RWPE1 (cell line): ENCODE results near the gene TMOD2.
A peak's percentile ranks its signal among the peaks of the same experiment; 100 is the strongest.

Source experiments
- CTCF ChIA-PET: fragments of 350-600 bp; sonication (Branson Sonifier 250); formaldehyde crosslinking; extraction: SDS; loops from one replicate; lab custom pipeline; 2021; lab: Yijun Ruan, JAX
- POLR2A ChIA-PET: fragments of 400-600 bp; formaldehyde crosslinking; extraction: SDS; loops from one replicate; lab custom pipeline; 2020; ENCODE audit warnings: antibody characterized with exemption; ENCODE audit not compliant: low non-redundant PET; lab: Yijun Ruan, JAX
- DNase-seq: peaks from one replicate; pipeline ENCODE4 v3.0.0; 2012; ENCODE audit warnings: low spot score
- H3K27ac ChIP-seq: fragments of 450-650 bp; 2 replicates; pipeline ENCODE4 v1.5.1; 2017
- TF ChIP-seq, protein P1 (sequence below): fragments of 450-650 bp; conservative IDR thresholded peaks from 2 replicates; pipeline ENCODE4 v1.5.1; 2017; ENCODE audit warnings: low read depth, mild to moderate bottlenecking

The TMOD2 gene

DNA sequence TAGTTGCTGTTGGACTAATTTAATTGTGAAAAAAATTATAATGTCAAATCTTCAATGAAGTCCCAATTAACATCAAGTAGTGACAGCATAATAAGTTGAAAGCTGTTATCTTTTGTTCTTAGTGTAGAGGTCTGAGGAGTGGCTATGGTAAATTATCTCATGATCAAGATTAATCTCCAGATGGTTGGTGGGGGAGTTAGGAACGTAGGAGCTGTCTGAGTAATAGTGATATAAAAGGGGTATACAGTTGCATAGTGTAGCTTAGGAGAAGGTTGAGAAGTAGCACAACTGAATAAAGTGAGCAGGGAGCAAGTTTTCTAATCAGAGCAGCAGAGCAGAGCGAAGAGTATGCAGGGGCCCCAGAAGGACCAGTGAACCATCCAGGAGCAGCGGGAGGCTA lies 19.5 kb downstream of the TMOD2 start:
- CTCF ChIA-PET = interaction anchor here (0.7 kb wide), 1 partner anchor 887 kb away, joined by 3 read pairs; no protein-coding TSS in a partner anchor
- no peak overlapping the region for H3K27ac ChIP-seq
- no peak for DNase-seq
- TF ChIP-seq, protein P1, sequence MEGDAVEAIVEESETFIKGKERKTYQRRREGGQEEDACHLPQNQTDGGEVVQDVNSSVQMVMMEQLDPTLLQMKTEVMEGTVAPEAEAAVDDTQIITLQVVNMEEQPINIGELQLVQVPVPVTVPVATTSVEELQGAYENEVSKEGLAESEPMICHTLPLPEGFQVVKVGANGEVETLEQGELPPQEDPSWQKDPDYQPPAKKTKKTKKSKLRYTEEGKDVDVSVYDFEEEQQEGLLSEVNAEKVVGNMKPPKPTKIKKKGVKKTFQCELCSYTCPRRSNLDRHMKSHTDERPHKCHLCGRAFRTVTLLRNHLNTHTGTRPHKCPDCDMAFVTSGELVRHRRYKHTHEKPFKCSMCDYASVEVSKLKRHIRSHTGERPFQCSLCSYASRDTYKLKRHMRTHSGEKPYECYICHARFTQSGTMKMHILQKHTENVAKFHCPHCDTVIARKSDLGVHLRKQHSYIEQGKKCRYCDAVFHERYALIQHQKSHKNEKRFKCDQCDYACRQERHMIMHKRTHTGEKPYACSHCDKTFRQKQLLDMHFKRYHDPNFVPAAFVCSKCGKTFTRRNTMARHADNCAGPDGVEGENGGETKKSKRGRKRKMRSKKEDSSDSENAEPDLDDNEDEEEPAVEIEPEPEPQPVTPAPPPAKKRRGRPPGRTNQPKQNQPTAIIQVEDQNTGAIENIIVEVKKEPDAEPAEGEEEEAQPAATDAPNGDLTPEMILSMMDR = no peak
- POLR2A ChIA-PET = no interaction called here

- CTCF ChIA-PET = interaction anchor here (0.7 kb wide), 1 partner anchor 122 kb away, joined by 3 read pairs; no protein-coding TSS in a partner anchor
- DNase-seq = no peak
- TF ChIP-seq, protein P1 = no peak
- H3K27ac ChIP-seq = no peak overlapping the region
- POLR2A ChIA-PET = no interaction called here
Observed at GRCh38 chr15:51771773-51772172, 20.4 kb downstream of the TMOD2 start.

DNA sequence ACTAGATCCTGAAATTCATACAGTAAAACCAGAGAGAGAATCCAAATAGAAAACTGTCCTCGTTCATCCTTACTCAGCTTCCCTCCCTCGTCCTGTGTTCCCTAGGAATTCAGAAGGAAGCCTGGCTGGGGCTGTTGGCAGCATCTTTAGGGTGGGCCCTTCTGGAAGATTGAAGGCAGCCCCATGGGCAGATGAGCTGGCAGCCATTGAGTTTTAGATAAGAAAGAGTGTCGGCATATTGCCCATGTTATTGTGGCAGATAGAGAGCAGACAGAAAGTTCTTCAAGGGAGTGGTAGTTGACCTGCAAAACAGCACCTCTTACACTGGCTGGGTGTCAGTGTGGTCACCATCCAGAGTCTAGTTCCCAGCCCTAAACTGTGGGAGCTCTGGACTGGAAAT lies 23.5 kb downstream of the TMOD2 start:
- POLR2A ChIA-PET = no interaction called here
- CTCF ChIA-PET = interaction anchor here (1.3 to 2.7 kb wide), 2 partner anchors 16 to 125 kb away, joined by 3 to 87 read pairs; no protein-coding TSS in a partner anchor
- no peak overlapping the region for H3K27ac ChIP-seq
- TF ChIP-seq, protein P1 = no peak
- no peak for DNase-seq

DNA sequence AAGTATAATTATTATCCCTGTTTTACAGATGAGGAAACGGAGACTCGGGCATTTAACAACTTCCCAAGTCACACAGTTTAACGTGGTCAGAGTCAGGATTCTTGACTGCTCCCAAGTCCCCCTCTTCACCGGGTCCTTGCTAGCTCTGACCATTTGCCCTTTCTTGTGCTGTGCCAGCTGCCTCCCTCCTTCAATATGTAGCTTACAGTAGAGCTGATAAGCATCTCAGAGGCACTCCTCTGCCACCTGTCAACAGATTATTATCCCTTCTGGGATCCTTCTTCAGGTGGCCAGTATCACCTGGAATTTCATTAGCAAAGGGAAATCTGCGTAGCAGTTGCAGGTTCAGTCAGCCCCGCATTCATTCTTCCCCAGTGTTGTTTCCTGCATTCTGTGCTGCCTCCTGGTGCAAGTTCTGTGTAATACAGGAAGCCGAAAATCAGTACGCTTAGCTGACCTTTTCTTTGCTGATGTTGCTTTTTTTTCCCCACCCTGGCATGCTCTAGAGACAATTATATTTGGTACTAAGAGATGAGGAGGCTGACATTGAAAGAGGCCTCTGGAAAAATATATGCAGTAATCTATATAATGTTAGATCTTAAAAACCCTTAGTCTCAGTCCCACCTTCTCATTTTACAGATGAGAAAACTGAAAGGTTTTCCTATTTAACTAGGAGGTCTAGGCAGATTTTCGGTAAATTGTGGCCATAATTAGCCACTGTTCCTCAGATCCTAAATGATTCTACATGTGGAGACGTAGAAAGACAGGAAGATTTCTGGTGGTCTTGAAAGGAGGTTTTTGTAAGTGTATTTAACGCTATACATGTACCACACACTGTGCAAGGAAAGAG lies 24.8 kb downstream of the TMOD2 start:
- ChIA-PET POLR2A (no interaction called here), CTCF (interaction anchor here (0.6 to 2.7 kb wide), 32 partner anchors 9 to 414 kb away, joined by 3 to 87 read pairs (median 4); partner anchors contain the start of genes LYSMD2 and TMOD2)
- DNase-seq = peak; percentile 47
- TF ChIP-seq, protein P1 = no peak; the same call in 1 of the 2 replicates
- no peak overlapping the region for H3K27ac ChIP-seq

GRCh38 chr15:51776952-51777569 lies 25.7 kb downstream of the TMOD2 start:
- ChIA-PET POLR2A (no interaction called here), CTCF (interaction anchor here (0.6 to 2.7 kb wide), 31 partner anchors 9 to 257 kb away, joined by 3 to 87 read pairs (median 5); partner anchors contain the start of gene LYSMD2)
- TF ChIP-seq, protein P1 = peak; percentile 94
- peak; percentile 82 for DNase-seq
- H3K27ac ChIP-seq = no peak overlapping the region

- TF ChIP-seq, protein P1 = no peak
- POLR2A ChIA-PET = no interaction called here
- CTCF ChIA-PET = interaction anchor here (1.0 kb wide), 1 partner anchor 131 kb away, joined by 5 read pairs; no protein-coding TSS in a partner anchor
- DNase-seq = peak; percentile 55
- H3K27ac ChIP-seq = no peak overlapping the region
Observed at GRCh38 chr15:51780636-51781035, 29.2 kb downstream of the TMOD2 start.
